GM12873 (cell line): ENCODE measurements around the gene CCDC40.

ENCODE experiments used
- CTCF ChIP-seq: IDR thresholded peaks from 2 replicates; pipeline ENCODE4 v1.5.1; 2012; ENCODE audit warnings: low read depth, mild to moderate bottlenecking, moderate library complexity, low read length, control low read depth; ENCODE audit not compliant: insufficient read depth; ENCODE audit errors: missing control alignments

Gene CCDC40

GRCh38 chr17:80035937-80036714, at the start of gene CCDC40:
Gene CCDC40, plus strand, starts transcription at chr17:80036642. Its CDS starts 21 bp downstream, at chr17:80036663.
- peak; percentile 6 for TF ChIP-seq CTCF

GRCh38 chr17:79987187-79987934, 49.1 kb upstream of the CCDC40 start:
- TF ChIP-seq CTCF, result no peak

- TF ChIP-seq CTCF, result no peak
Observed at GRCh38 chr17:79987935-79988184, 48.6 kb upstream of the CCDC40 start.

GRCh38 chr17:79988185-79988971, 48.1 kb upstream of the CCDC40 start:
- no peak for TF ChIP-seq CTCF

GRCh38 chr17:79989106-79989835, 47.2 kb upstream of the CCDC40 start:
- no peak for TF ChIP-seq CTCF

- TF ChIP-seq CTCF, result no peak
Observed at GRCh38 chr17:79990051-79990592, 46.3 kb upstream of the CCDC40 start.

GRCh38 chr17:79990704-79991103, 45.7 kb upstream of the CCDC40 start:
- TF ChIP-seq CTCF, result no peak
